ENCODE measurements around the gene PTPRA. TPM values are rescaled to one million over a fixed set of nuclear protein-coding genes. Genes with fewer than 3 reads are reported as not detected.
"Not testable (repeated sequence)": the region's sequence is repeated elsewhere in the genome, so short reads cannot be mapped to it uniquely, and the experiment has no call there.

PTPRA gene
- total RNA-seq, 1 experiment from 2014 or later = 22.1 TPM

GRCh38 chr20:3051385-3052019, 178.2 kb downstream of the PTPRA start:
- H3K4me3 ChIP-seq (ENCODE audit: insufficient read depth, low read depth, low read length) = no peak overlapping the region
- H3K27me3 ChIP-seq (ENCODE audit: control insufficient read depth, insufficient read depth, low read length) = no peaks in the 10 kb centered on the region
- peaks cover 16% of the 10 kb centered on the region for H3K36me3 ChIP-seq (replicated peaks; ENCODE audit: control insufficient read depth, insufficient read depth, low read length)
- no peak for DNase-seq

DNA sequence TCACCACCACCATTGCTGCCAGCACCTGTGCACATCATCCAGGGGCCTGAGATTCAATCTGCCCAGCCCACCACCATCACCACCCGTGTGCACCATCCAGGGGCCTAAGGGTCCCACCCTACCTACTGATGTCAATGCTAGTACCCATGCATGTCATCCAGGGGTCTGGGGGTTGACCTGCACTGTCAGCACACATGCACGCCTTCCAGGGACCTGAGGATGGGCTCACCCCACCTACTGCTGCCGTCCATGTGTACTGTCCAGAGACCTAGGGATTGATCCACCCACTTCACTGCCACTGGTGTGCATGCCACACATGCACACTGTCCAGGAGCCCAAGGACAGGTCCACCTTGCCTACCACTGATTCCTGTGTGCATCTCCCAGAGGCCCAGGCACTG, 186.2 kb downstream of the PTPRA start:
- Histone ChIP-seq H3K4me3 (ENCODE audit: insufficient read depth, low read depth, low read length) (no peak overlapping the region), H3K36me3 (replicated peaks; ENCODE audit: control insufficient read depth, insufficient read depth, low read length) (no peaks in the 10 kb centered on the region), H3K27me3 (ENCODE audit: control insufficient read depth, insufficient read depth, low read length) (no peaks in the 10 kb centered on the region)
- no peak for DNase-seq

DNA sequence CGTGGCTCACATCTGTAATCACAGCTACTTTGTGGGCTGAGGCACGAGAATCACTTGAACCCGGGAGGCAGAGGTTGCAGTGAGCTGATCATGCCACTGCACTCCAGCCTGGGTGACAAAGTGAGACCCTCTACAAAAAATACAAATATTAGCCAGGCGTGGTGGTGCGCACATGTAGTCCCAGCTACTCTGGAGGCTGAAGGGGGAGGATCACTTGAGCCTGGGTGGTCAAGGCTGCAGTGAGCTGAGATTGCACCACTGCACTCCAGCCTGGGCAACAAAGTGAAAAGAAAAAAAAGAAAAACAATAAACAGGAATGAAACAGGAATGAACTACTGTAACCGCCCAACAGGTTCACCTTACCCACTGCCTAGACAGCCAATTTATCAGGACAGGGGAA, 190.8 kb downstream of the PTPRA start:
- DNase-seq; H3K36me3 ChIP-seq (replicated peaks; ENCODE audit: control insufficient read depth, insufficient read depth, low read length); H3K27me3 ChIP-seq (ENCODE audit: control insufficient read depth, insufficient read depth, low read length); H3K4me3 ChIP-seq (ENCODE audit: insufficient read depth, low read depth, low read length): not testable (repeated sequence)

GRCh38 chr20:3067139-3068014, 194.1 kb downstream of the PTPRA start:
- DNase-seq = no peak
- Histone ChIP-seq H3K4me3 (ENCODE audit: insufficient read depth, low read depth, low read length) (no peak overlapping the region), H3K36me3 (replicated peaks; ENCODE audit: control insufficient read depth, insufficient read depth, low read length) (no peaks in the 10 kb centered on the region), H3K27me3 (ENCODE audit: control insufficient read depth, insufficient read depth, low read length) (peaks cover 18% of the 10 kb centered on the region)

DNA sequence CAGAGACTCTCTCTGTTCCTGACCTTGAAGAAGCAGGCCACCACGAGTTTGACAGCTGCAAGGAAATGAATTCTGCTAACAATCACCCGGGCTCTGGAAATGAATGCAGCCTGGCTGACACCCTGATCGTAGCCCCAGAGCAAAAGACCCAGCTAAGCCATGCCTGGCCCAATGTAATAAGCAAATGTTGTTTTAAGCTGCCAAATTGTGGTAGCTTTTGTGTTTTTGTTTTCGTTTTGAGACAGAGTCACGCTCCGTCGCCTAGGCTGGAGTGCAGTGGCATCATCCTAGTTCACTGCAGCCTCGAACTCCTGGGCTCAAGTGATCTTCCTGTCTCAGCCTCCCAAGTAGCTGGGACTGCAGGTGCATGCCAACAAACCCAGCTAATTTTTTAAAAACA, 194.8 kb downstream of the PTPRA start:
- H3K27me3 ChIP-seq (ENCODE audit: control insufficient read depth, insufficient read depth, low read length) = peaks cover 25% of the 10 kb centered on the region
- no peak overlapping the region for H3K4me3 ChIP-seq (ENCODE audit: insufficient read depth, low read depth, low read length)
- no peak for DNase-seq
- H3K36me3 ChIP-seq (replicated peaks; ENCODE audit: control insufficient read depth, insufficient read depth, low read length) = no peaks in the 10 kb centered on the region

DNA sequence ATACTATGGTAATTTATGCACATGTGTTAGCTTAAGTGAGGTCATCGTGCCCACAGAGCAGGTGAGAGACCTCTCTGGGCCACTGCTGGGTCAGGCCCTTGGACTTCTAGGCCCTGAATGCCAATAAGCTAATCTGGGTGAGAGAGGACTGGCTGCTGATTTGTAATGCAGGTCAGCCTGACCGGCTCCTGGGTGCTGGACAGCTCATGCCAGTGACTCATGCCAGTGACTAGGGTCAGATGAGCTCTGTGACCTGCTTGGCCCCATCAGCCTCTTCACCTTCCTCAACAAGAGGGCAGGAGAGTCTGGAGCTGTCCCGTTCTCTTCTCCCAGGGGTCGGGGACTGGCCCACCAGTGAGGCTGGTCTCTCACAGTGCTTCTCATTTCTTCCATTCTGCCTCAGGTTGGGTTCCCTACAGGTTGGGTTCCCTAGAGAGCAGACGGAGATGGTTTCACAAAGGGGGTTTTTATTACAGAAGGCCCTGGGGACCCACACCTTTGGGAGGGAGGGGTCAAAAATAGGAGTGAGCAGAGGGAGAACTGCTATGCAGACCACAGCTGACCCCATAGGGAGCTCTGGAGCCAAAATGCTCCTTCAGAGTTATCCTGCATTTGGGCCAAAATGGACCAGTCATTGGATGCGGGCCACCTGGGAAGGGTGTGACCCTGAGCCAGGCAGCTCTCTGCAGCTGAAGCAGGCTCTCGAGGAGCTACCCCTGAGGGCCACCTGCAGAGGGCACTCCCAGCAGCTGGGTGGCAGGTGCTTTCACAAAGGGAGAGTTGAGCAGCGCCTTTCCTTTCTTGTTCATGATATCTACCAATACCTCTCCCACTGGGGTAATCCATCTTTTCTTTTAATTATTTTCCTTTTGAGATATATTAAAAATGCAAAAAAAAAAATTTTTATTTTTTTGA, 196.0 kb downstream of the PTPRA start:
- no peak overlapping the region for H3K4me3 ChIP-seq (ENCODE audit: insufficient read depth, low read depth, low read length)

GRCh38 chr20:3070725-3071124, 197.4 kb downstream of the PTPRA start:
- H3K4me3 ChIP-seq (ENCODE audit: insufficient read depth, low read depth, low read length) = no peak overlapping the region
- H3K27me3 ChIP-seq (ENCODE audit: control insufficient read depth, insufficient read depth, low read length) = peaks cover 28% of the 10 kb centered on the region
- no peaks in the 10 kb centered on the region for H3K36me3 ChIP-seq (replicated peaks; ENCODE audit: control insufficient read depth, insufficient read depth, low read length)
- DNase-seq = no peak

More for the DNA sequence above, 196.0 kb downstream of the PTPRA start:
- Histone ChIP-seq H3K36me3 (replicated peaks; ENCODE audit: control insufficient read depth, insufficient read depth, low read length) (no peaks in the 10 kb centered on the region), H3K27me3 (ENCODE audit: control insufficient read depth, insufficient read depth, low read length) (peaks cover 28% of the 10 kb centered on the region)
- peak; percentile 61 for DNase-seq

GRCh38 chr20:3071266-3071609, 198.0 kb downstream of the PTPRA start:
- peak; percentile 44 for DNase-seq
- peak overlapping the region; percentile 46 for H3K4me3 ChIP-seq (ENCODE audit: insufficient read depth, low read depth, low read length)
- H3K27me3 ChIP-seq (ENCODE audit: control insufficient read depth, insufficient read depth, low read length) = peaks cover 28% of the 10 kb centered on the region
- no peaks in the 10 kb centered on the region for H3K36me3 ChIP-seq (replicated peaks; ENCODE audit: control insufficient read depth, insufficient read depth, low read length)

- Histone ChIP-seq H3K4me3 (ENCODE audit: insufficient read depth, low read depth, low read length) (peak within 1 kb of the TSS; percentile 46), H3K36me3 (replicated peaks; ENCODE audit: control insufficient read depth, insufficient read depth, low read length) (no peaks in the 10 kb centered on the region)
- peak; percentile 82 for DNase-seq
Observed at GRCh38 chr20:3071610-3072529, 198.6 kb downstream of the PTPRA start, which contains the start of gene OXT. OXT (plus strand) TSS chr20:3071620; CDS start chr20:3071656, 36 bp downstream.

GRCh38 chr20:3072530-3073250, 199.4 kb downstream of the PTPRA start:
- peak; percentile 56 for DNase-seq
- H3K4me3 ChIP-seq (ENCODE audit: insufficient read depth, low read depth, low read length) = peak overlapping the region; percentile 46
- peaks cover 28% of the 10 kb centered on the region for H3K27me3 ChIP-seq (ENCODE audit: control insufficient read depth, insufficient read depth, low read length)
- no peaks in the 10 kb centered on the region for H3K36me3 ChIP-seq (replicated peaks; ENCODE audit: control insufficient read depth, insufficient read depth, low read length)

More at GRCh38 chr20:3071610-3072529, 198.6 kb downstream of the PTPRA start, which contains the start of gene OXT:
- peaks cover 28% of the 10 kb centered on the region for H3K27me3 ChIP-seq (ENCODE audit: control insufficient read depth, insufficient read depth, low read length)

DNA sequence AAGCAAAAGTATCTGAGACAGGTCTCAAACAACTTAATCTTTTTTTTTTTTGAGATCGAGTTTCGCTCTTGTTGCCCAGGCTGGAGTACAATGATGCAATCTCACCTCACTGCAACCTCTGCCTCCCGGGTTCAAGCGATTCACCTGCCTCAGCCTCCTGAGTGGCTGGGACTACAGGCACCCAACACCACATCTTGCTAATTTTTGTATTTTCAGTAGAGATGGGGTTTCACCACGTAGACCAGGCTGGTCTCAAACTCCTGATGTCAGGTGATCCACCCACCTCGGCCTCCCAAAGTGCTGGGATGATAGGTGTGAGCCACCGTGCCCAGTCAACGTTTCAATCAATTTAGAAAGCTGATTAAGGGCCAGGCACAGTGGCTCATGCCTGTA, 200.0 kb downstream of the PTPRA start:
- not testable (repeated sequence) for H3K36me3 ChIP-seq (replicated peaks; ENCODE audit: control insufficient read depth, insufficient read depth, low read length); H3K4me3 ChIP-seq (ENCODE audit: insufficient read depth, low read depth, low read length)
- peaks cover 28% of the 10 kb centered on the region for H3K27me3 ChIP-seq (ENCODE audit: control insufficient read depth, insufficient read depth, low read length)

DNA sequence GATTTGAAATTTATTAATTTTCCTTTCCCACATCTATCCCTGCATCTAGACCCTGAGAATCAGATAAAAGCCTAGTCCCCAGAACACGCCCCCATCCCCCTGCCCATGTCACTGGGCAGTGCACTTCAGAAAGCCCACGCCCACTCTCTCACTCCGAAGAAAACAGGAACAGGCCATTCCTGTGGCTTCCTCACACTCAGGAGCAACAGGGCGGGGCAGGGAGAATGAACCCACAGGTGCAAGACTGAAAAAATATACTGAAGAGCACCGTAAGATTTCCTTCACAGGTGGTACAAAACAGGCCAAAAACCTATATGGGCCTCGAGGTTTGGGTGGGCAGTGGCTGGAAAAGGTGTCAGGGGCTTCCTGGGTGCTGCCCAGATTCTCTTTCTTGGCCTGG, 201.5 kb downstream of the PTPRA start:
- Histone ChIP-seq H3K4me3 (ENCODE audit: insufficient read depth, low read depth, low read length) (no peak overlapping the region), H3K36me3 (replicated peaks; ENCODE audit: control insufficient read depth, insufficient read depth, low read length) (no peaks in the 10 kb centered on the region), H3K27me3 (ENCODE audit: control insufficient read depth, insufficient read depth, low read length) (peaks cover 28% of the 10 kb centered on the region)
- no peak for DNase-seq

More for the DNA sequence above, 200.0 kb downstream of the PTPRA start:
- DNase-seq = not testable (repeated sequence)

GRCh38 chr20:3075315-3075714, 202.0 kb downstream of the PTPRA start:
- H3K36me3 ChIP-seq (replicated peaks; ENCODE audit: control insufficient read depth, insufficient read depth, low read length); H3K4me3 ChIP-seq (ENCODE audit: insufficient read depth, low read depth, low read length); DNase-seq: not testable (repeated sequence)
- H3K27me3 ChIP-seq (ENCODE audit: control insufficient read depth, insufficient read depth, low read length) = peaks cover 30% of the 10 kb centered on the region

Data from H7 (cell line).